ENCODE results near the gene ZC3H8.

DNA sequence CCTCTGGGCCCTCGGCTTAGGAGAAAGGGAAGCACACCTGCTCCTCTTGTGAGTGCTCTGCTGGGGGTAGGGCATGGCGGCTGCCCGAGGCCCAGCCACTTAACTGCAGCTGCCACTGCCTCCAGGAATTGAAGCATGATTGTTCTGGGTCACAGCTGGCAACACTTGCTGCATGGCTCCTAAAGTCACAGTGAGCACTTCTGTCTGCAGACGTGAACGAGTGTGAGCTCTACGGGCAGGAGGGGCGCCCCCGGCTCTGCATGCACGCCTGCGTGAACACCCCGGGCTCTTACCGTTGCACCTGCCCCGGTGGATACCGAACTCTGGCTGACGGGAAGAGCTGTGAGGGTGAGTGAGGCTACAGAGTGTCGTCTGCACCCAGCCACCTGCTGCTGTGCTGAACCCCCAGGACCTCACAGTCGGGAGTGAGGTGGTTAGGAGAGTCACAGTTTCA is 72.2 kb downstream of the ZC3H8 start:
- TF ChIP-seq, protein P1, sequence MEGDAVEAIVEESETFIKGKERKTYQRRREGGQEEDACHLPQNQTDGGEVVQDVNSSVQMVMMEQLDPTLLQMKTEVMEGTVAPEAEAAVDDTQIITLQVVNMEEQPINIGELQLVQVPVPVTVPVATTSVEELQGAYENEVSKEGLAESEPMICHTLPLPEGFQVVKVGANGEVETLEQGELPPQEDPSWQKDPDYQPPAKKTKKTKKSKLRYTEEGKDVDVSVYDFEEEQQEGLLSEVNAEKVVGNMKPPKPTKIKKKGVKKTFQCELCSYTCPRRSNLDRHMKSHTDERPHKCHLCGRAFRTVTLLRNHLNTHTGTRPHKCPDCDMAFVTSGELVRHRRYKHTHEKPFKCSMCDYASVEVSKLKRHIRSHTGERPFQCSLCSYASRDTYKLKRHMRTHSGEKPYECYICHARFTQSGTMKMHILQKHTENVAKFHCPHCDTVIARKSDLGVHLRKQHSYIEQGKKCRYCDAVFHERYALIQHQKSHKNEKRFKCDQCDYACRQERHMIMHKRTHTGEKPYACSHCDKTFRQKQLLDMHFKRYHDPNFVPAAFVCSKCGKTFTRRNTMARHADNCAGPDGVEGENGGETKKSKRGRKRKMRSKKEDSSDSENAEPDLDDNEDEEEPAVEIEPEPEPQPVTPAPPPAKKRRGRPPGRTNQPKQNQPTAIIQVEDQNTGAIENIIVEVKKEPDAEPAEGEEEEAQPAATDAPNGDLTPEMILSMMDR (IDR thresholded peaks at IDR 0.05): no peak
- TF ChIP-seq POLR2A (IDR thresholded peaks at IDR 0.05) (no peak), POLR2AphosphoS5 (IDR thresholded peaks at IDR 0.05) (no peak)

Data from breast epithelium (tissue), 3 donors.